Parathyroid adenoma (tissue), 2 donors: Measurements from ENCODE around the gene TMEM44.

Source experiments
- H2AFZ ChIP-seq: fragments of 300-600 bp; sonication (generic); one replicate; pipeline ENCODE4 v1.7.0; 2017; ENCODE audit warnings: antibody characterized with exemption, mild to moderate bottlenecking
- H3K27ac ChIP-seq: fragments of 300-600 bp; sonication (generic); one replicate; pipeline ENCODE4 v1.7.0; 2017
- H3K27me3 ChIP-seq: fragments of 300-600 bp; sonication (generic); one replicate; pipeline ENCODE4 v1.7.0; 2017; ENCODE audit warnings: low read length; ENCODE audit not compliant: control insufficient read depth, insufficient read depth
- H3K36me3 ChIP-seq: fragments of 300-600 bp; sonication (generic); one replicate; pipeline ENCODE4 v1.7.0; 2017; ENCODE audit warnings: low read length; ENCODE audit not compliant: control insufficient read depth, insufficient read depth
- H3K4me1 ChIP-seq: fragments of 300-600 bp; sonication (generic); one replicate; pipeline ENCODE4 v1.7.0; 2017; ENCODE audit warnings: control low read depth
- H3K4me2 ChIP-seq: fragments of 300-600 bp; sonication (generic); one replicate; pipeline ENCODE4 v1.7.0; 2017; ENCODE audit warnings: low read length
- H3K4me3 ChIP-seq: fragments of 300-600 bp; sonication (generic); one replicate; pipeline ENCODE4 v1.7.0; 2017; ENCODE audit warnings: low read depth, low read length
- H3K79me2 ChIP-seq: fragments of 300-600 bp; sonication (generic); one replicate; pipeline ENCODE4 v1.7.0; 2017; ENCODE audit warnings: control low read depth
- H3K9ac ChIP-seq: fragments of 300-600 bp; sonication (generic); one replicate; pipeline ENCODE4 v1.7.0; 2017; ENCODE audit warnings: mild to moderate bottlenecking
- H3K9me3 ChIP-seq: fragments of 300-600 bp; sonication (generic); one replicate; pipeline ENCODE4 v1.7.0; 2017; ENCODE audit warnings: low read length; ENCODE audit not compliant: control insufficient read depth
- CTCF ChIP-seq: fragments of 300-600 bp; sonication (generic); IDR thresholded peaks from one replicate; pipeline ENCODE4 v1.7.0; 2017; ENCODE audit warnings: antibody characterized with exemption, mild to moderate bottlenecking
- donor health status: primary hyperparathyroidism.

Gene TMEM44

GRCh38 chr3:194555175-194556062 is 77.8 kb downstream of the TMEM44 start:
- Histone ChIP-seq H3K27me3 (no peaks in the 10 kb centered on the region), H3K9me3 (no peaks in the 10 kb centered on the region), H3K4me1 (peaks cover 22% of the 10 kb centered on the region), H3K4me2 (no peak overlapping the region), H3K36me3 (no peaks in the 10 kb centered on the region), H3K27ac (peak overlapping the region; percentile 60), H3K79me2 (no peaks in the 10 kb centered on the region), H3K9ac (no peak overlapping the region), H3K4me3 (no peak overlapping the region), H2AFZ (peak overlapping the region; percentile 82)
- no peak for TF ChIP-seq CTCF

GRCh38 chr3:194554473-194555123 is 78.6 kb downstream of the TMEM44 start:
- Histone ChIP-seq H3K36me3 (no peaks in the 10 kb centered on the region), H3K27ac (peak overlapping the region; percentile 60), H3K4me1 (peaks cover 22% of the 10 kb centered on the region), H3K4me2 (no peak overlapping the region), H3K79me2 (no peaks in the 10 kb centered on the region), H3K27me3 (no peaks in the 10 kb centered on the region), H2AFZ (peak overlapping the region; percentile 43), H3K9me3 (no peaks in the 10 kb centered on the region), H3K9ac (no peak overlapping the region), H3K4me3 (no peak overlapping the region)
- TF ChIP-seq CTCF: no peak

- TF ChIP-seq CTCF: no peak
- no peak overlapping the region for H3K9ac ChIP-seq
- no peaks in the 10 kb centered on the region for H3K9me3 ChIP-seq
- H3K27ac ChIP-seq: no peak overlapping the region
- H3K4me2 ChIP-seq: no peak overlapping the region
- H3K27me3 ChIP-seq: no peaks in the 10 kb centered on the region
- H3K79me2 ChIP-seq: no peaks in the 10 kb centered on the region
- peaks cover 22% of the 10 kb centered on the region for H3K4me1 ChIP-seq
- H2AFZ ChIP-seq: no peak overlapping the region
- no peak overlapping the region for H3K4me3 ChIP-seq
- H3K36me3 ChIP-seq: no peaks in the 10 kb centered on the region
These were observed 80.8 kb downstream of the TMEM44 start for GRCh38 chr3:194552327-194552949.

- Histone ChIP-seq H3K4me2 (no peak overlapping the region), H3K27ac (no peak overlapping the region), H3K27me3 (no peaks in the 10 kb centered on the region), H3K4me1 (peaks cover 8% of the 10 kb centered on the region), H3K4me3 (no peak overlapping the region), H3K9me3 (no peaks in the 10 kb centered on the region), H3K36me3 (no peaks in the 10 kb centered on the region), H2AFZ (no peak overlapping the region), H3K9ac (no peak overlapping the region), H3K79me2 (no peaks in the 10 kb centered on the region)
- TF ChIP-seq CTCF: no peak
These were observed 83.4 kb downstream of the TMEM44 start for GRCh38 chr3:194549853-194550252.
